H1 (cell line): ENCODE data around the gene CIAO2B. TPM values are rescaled to one million over a fixed set of nuclear protein-coding genes. Genes with fewer than 3 reads are reported as not detected.

Experiments
- CTCF ChIA-PET: fragments of 300-600 bp; sonication (Branson Sonifier 250); formaldehyde crosslinking; loops from one replicate; lab custom pipeline; 2021; ENCODE audit not compliant: partially characterized antibody; lab: Charles Lee
- POLR2A ChIA-PET: fragments of 300-600 bp; sonication (Branson Sonifier 250); formaldehyde crosslinking; loops from one replicate; lab custom pipeline; 2021; ENCODE audit warnings: inconsistent platforms; ENCODE audit not compliant: partially characterized antibody; lab: Charles Lee
- DNase-seq, 2 experiments: peaks; one replicate each; pipeline versions ENCODE4 v3.0.0 to v3.0.0-alpha.2; 2010 to 2022; ENCODE audit warnings: low spot score in 2 of 2, low read depth in 1 of 2, mixed read lengths in 1 of 2
- FAIRE-seq: peaks from 2 replicates; lab custom pipeline; 2011; peaks lifted over from hg19 to GRCh38; lab: Jason Lieb, UNC
- H2AFZ ChIP-seq: 2 replicates; pipeline ENCODE4 v1.8.1; 2012; ENCODE audit warnings: low read length, inconsistent platforms
- H2AK5ac ChIP-seq: 2 replicates; pipeline ENCODE4 v1.6.1; 2013; ENCODE audit warnings: low read depth, low read length
- H2BK120ac ChIP-seq: replicated peaks from 2 replicates; pipeline ENCODE3; 2013; ENCODE audit warnings: low read depth, low read length, inconsistent platforms
- H2BK12ac ChIP-seq: 2 replicates; pipeline ENCODE4 v1.6.1; 2013; ENCODE audit warnings: low read depth, low read length
- H2BK15ac ChIP-seq: 2 replicates; pipeline ENCODE4 v1.6.1; 2013; ENCODE audit warnings: low read length
- H2BK20ac ChIP-seq: 2 replicates; pipeline ENCODE4 v1.6.1; 2013; ENCODE audit warnings: low read length
- H2BK5ac ChIP-seq: 2 replicates; pipeline ENCODE4 v1.6.1; 2013; ENCODE audit warnings: low read depth, low read length
- H3K14ac ChIP-seq: 2 replicates; pipeline ENCODE4 v1.6.1; 2013; ENCODE audit warnings: inconsistent platforms; ENCODE audit not compliant: insufficient read length
- H3K18ac ChIP-seq: 2 replicates; pipeline ENCODE4 v1.6.1; 2013; ENCODE audit warnings: low read length; ENCODE audit errors: extremely low read depth
- H3K23ac ChIP-seq: 2 replicates; pipeline ENCODE4 v1.6.1; 2013; ENCODE audit warnings: inconsistent platforms; ENCODE audit not compliant: insufficient read length
- H3K23me2 ChIP-seq: 2 replicates; pipeline ENCODE4 v1.6.1; 2013; ENCODE audit warnings: low read depth, low read length
- H3K27ac ChIP-seq: 2 replicates; pipeline ENCODE4 v1.6.1; 2011; ENCODE audit warnings: low read depth, low read length, inconsistent platforms
- H3K27me3 ChIP-seq, 4 experiments: replicated peaks in 1 of 4; 1 replicate in 1 of 4; 2 replicates in 3 of 4; pipeline versions ENCODE4 v1.6.1 to v1.8.1; 2011 to 2013; ENCODE audit warnings: low read length in 3 of 4, mild to moderate bottlenecking in 3 of 4, inconsistent platforms in 2 of 4, mixed read lengths in 2 of 4, moderate library complexity in 1 of 4; ENCODE audit not compliant: control insufficient read depth in 3 of 4, insufficient read depth in 3 of 4; ENCODE audit errors: extremely low read depth in 1 of 4
- H3K36me3 ChIP-seq, 4 experiments: 2 replicates each; pipeline versions ENCODE4 v1.6.1 to v1.8.1; 2011 to 2013; ENCODE audit warnings: mild to moderate bottlenecking in 4 of 4, low read length in 3 of 4, moderate library complexity in 2 of 4, control low read depth in 1 of 4, inconsistent platforms in 1 of 4; ENCODE audit not compliant: insufficient read depth in 4 of 4, control insufficient read depth in 2 of 4
- H3K4ac ChIP-seq: replicated peaks from 2 replicates; pipeline ENCODE3; 2013; ENCODE audit warnings: low read length, low read depth, mixed read lengths, inconsistent platforms; ENCODE audit not compliant: insufficient read length
- H3K4me1 ChIP-seq, 4 experiments: replicated peaks in 1 of 4; 1 replicate in 1 of 4; 2 replicates in 3 of 4; pipeline versions ENCODE4 v1.6.1 to v1.8.1; 2011 to 2013; ENCODE audit warnings: low read length in 3 of 4, inconsistent platforms in 2 of 4, mixed read lengths in 1 of 4; ENCODE audit not compliant: insufficient read depth in 4 of 4, control insufficient read depth in 3 of 4
- H3K4me2 ChIP-seq, 2 experiments: 2 replicates each; pipeline versions ENCODE4 v1.6.1 to v1.8.1; 2011 to 2013; ENCODE audit warnings: low read depth in 2 of 2, low read length in 2 of 2, control low read depth in 1 of 2, inconsistent platforms in 1 of 2, mild to moderate bottlenecking in 1 of 2; ENCODE audit not compliant: insufficient read depth in 1 of 2
- H3K4me3 ChIP-seq, 4 experiments: fragments of 200-600, 300-600 bp in 1 of 4; sonication (generic), shearing (Covaris generic), sonication (Bioruptor Twin) in 1 of 4; 2 replicates each; pipeline versions ENCODE4 v1.5.1 to v1.8.1; 2011 to 2016; ENCODE audit warnings: low read length in 4 of 4, low read depth in 3 of 4, control low read depth in 2 of 4, inconsistent platforms in 2 of 4, mild to moderate bottlenecking in 2 of 4, mixed read lengths in 1 of 4, moderate library complexity in 1 of 4; ENCODE audit not compliant: insufficient read depth in 2 of 4; ENCODE audit errors: extremely low read depth in 1 of 4
- H3K56ac ChIP-seq: replicated peaks from 2 replicates; pipeline ENCODE3; 2013; ENCODE audit warnings: low read depth, mild to moderate bottlenecking, mixed read lengths, low read length, inconsistent platforms; ENCODE audit not compliant: insufficient read length
- H3K79me1 ChIP-seq: 2 replicates; pipeline ENCODE4 v1.6.1; 2013; ENCODE audit warnings: low read depth, low read length, control low read depth
- H3K79me2 ChIP-seq, 2 experiments: 2 replicates each; pipeline versions ENCODE4 v1.6.1 to v1.8.1; 2012 to 2013; ENCODE audit warnings: low read length in 2 of 2, mild to moderate bottlenecking in 2 of 2, inconsistent platforms in 1 of 2; ENCODE audit not compliant: insufficient read depth in 2 of 2, control insufficient read depth in 1 of 2
- H3K9ac ChIP-seq, 4 experiments: replicated peaks in 1 of 4; 1 replicate in 1 of 4; 2 replicates in 3 of 4; pipeline versions ENCODE4 v1.6.1 to v1.8.1; 2011 to 2013; ENCODE audit warnings: low read depth in 3 of 4, low read length in 3 of 4, control low read depth in 2 of 4, mild to moderate bottlenecking in 2 of 4, moderate library complexity in 2 of 4, inconsistent platforms in 1 of 4; ENCODE audit errors: extremely low read depth in 1 of 4
- H3K9me3 ChIP-seq, 2 experiments: 2 replicates each; pipeline versions ENCODE4 v1.6.1 to v1.8.1; 2012 to 2013; ENCODE audit warnings: mild to moderate bottlenecking in 2 of 2, moderate library complexity in 2 of 2, control low read depth in 1 of 2, inconsistent platforms in 1 of 2, low read depth in 1 of 2, low read length in 1 of 2, mixed read lengths in 1 of 2; ENCODE audit not compliant: insufficient read depth in 2 of 2
- H4K20me1 ChIP-seq, 2 experiments: replicated peaks in 1 of 2; 2 replicates each; pipeline versions ENCODE3 to v1.8.1; 2011 to 2013; ENCODE audit warnings: inconsistent platforms in 2 of 2, low read length in 2 of 2, mild to moderate bottlenecking in 1 of 2; ENCODE audit not compliant: insufficient read depth in 2 of 2, control insufficient read depth in 1 of 2
- H4K5ac ChIP-seq: 2 replicates; pipeline ENCODE4 v1.6.1; 2013; ENCODE audit warnings: low read length, low read depth, mixed read lengths, inconsistent platforms; ENCODE audit not compliant: insufficient read length
- H4K8ac ChIP-seq: 2 replicates; pipeline ENCODE4 v1.8.0; 2013; ENCODE audit warnings: mild to moderate bottlenecking, moderate library complexity, low read length, inconsistent platforms; ENCODE audit not compliant: insufficient read depth; ENCODE audit errors: extremely low read depth
- H4K91ac ChIP-seq: replicated peaks from 2 replicates; pipeline ENCODE3; 2013; ENCODE audit warnings: low read length, mixed read lengths, inconsistent platforms; ENCODE audit not compliant: insufficient read length
- BCL11A ChIP-seq, 2 experiments: IDR thresholded peaks; one replicate each; pipeline ENCODE4 v1.6.1; 2011; ENCODE audit warnings: low read depth in 2 of 2, low read length in 2 of 2, mild to moderate bottlenecking in 2 of 2
- CREB1 ChIP-seq: IDR thresholded peaks from 2 replicates; pipeline ENCODE4 v1.6.1; 2012; ENCODE audit warnings: inconsistent platforms
- EGR1 ChIP-seq: IDR thresholded peaks from 2 replicates; pipeline ENCODE4 v1.6.1; 2011; ENCODE audit warnings: low read depth, low read length, borderline replicate concordance
- EP300 ChIP-seq, 2 experiments: IDR thresholded peaks; 1 replicate in 1 of 2; 2 replicates in 1 of 2; pipeline ENCODE4 v1.6.1; 2011 to 2012; ENCODE audit warnings: low read depth in 2 of 2, low read length in 2 of 2, mild to moderate bottlenecking in 2 of 2, borderline replicate concordance in 1 of 2, inconsistent platforms in 1 of 2, moderate library complexity in 1 of 2
- KDM4A ChIP-seq: IDR thresholded peaks from one replicate; pipeline ENCODE4 v1.7.1; 2012; ENCODE audit warnings: low read depth, mild to moderate bottlenecking, moderate library complexity, low read length, inconsistent platforms; ENCODE audit not compliant: severe bottlenecking
- RAD21 ChIP-seq, 2 experiments: IDR thresholded peaks in 1 of 2; conservative IDR thresholded peaks in 1 of 2; 2 replicates each; pipeline ENCODE4 v1.6.1; 2011; ENCODE audit warnings: low read depth in 2 of 2, low read length in 2 of 2, improper control_type of control experiment in 1 of 2, inconsistent platforms in 1 of 2, mild to moderate bottlenecking in 1 of 2, moderate library complexity in 1 of 2
- SIRT6 ChIP-seq: IDR thresholded peaks from one replicate; pipeline ENCODE4 v1.7.1; 2012; ENCODE audit warnings: low read length, inconsistent platforms
- SIX5 ChIP-seq: IDR thresholded peaks from 2 replicates; pipeline ENCODE4 v1.6.1; 2011; ENCODE audit warnings: mild to moderate bottlenecking, low read depth, low read length
- TCF12 ChIP-seq: IDR thresholded peaks from 2 replicates; pipeline ENCODE4 v1.6.1; 2011; ENCODE audit warnings: low read depth, mild to moderate bottlenecking, low read length
- WGBS, 2 experiments: shearing (Covaris generic) in 1 of 2; methylation state at CpG; one replicate each; pipeline versions ENCODE4 v1.1.6 to v1.1.7; 2013 to 2015; ENCODE audit warnings: low lambda C conversion rate in 2 of 2, mixed read lengths in 2 of 2, inconsistent platforms in 1 of 2, low coverage in 1 of 2, missing lambda C conversion rate in 1 of 2; ENCODE audit not compliant: insufficient replicate concordance in 2 of 2, insufficient coverage in 1 of 2, insufficient read length in 1 of 2; ENCODE audit errors: extremely low coverage in 1 of 2, missing lambda C conversion rate in 1 of 2; 5-methylcytosine and 5-hydroxymethylcytosine counted together
- polyA plus RNA-seq, 7 experiments: library from polyadenylated mRNA; depleted of rRNA in 3 of 7; stranded (reverse) in 5 of 7; unstranded in 2 of 7; fragments of >200 nt in 5 of 7; fragments of 200-250 nt in 2 of 7; gene quantifications; 1 replicate in 5 of 7; 2 replicates in 1 of 7; 4 replicates in 1 of 7; pipeline versions ENCODE4 v1.2.1 to v1.2.3, GENCODE V29; 2011 to 2013; ENCODE audit warnings: missing spikeins in 2 of 7, mixed read lengths in 2 of 7
- total RNA-seq: library from RNA; stranded (reverse); fragmentation: NEBNext Ultra II Directional; extraction: Animal tissue kit (Norgen Biotek cat#: 25700); gene quantifications from 2 replicates; pipeline ENCODE4 v1.2.1, GENCODE V29; 2021

Gene CIAO2B
- total and polyA plus RNA-seq, 2 of the 8 experiments (the other 6 are each of a cell fraction or from before 2014, with no cell fraction given) = 65.6 to 248 TPM

DNA sequence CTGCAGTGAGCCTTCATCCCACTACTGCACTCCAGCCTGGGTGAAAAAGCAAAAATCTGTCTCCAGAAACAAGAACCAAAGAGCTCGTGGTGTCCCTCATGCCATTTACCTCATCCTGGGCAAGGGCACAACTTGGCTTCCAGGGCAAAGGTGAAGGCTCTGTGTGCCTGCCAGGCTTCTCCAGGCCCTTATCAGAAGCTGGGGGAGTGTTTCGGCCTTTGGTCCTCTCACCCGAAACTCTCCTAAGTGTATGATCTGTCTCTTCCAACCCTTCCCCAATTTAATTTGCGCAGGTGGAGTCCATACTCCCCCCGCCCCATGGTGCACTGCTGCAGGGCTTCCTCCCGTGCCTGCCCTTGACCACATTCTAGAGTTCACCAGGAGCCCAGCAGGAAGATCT, 2.3 kb upstream of the CIAO2B start:
- H3K14ac ChIP-seq = no peak overlapping the region
- H2BK12ac ChIP-seq = no peak overlapping the region
- H2BK5ac ChIP-seq = no peak overlapping the region
- FAIRE-seq (no peak), DNase-seq (no peak)
- H3K56ac ChIP-seq = no peak overlapping the region
- no peak overlapping the region for H3K23ac ChIP-seq
- H4K8ac ChIP-seq = no peak overlapping the region
- peaks cover 2 to 8% (median 4%) of the 10 kb centered on the region in 4 experiments; a peak in 5 of 8 replicates for H3K36me3 ChIP-seq
- H2AK5ac ChIP-seq = no peak overlapping the region
- H3K27me3 ChIP-seq = peaks cover 0 to 9% (median 6%) of the 10 kb centered on the region in 4 experiments; a peak in 4 of 7 replicates
- H2BK120ac ChIP-seq = no peak overlapping the region
- H4K5ac ChIP-seq = no peak overlapping the region
- peaks cover 0 to 9% (median 5%) of the 10 kb centered on the region in 4 experiments; a peak in 4 of 7 replicates for H3K4me1 ChIP-seq
- TF ChIP-seq EGR1 = no peak
- TF ChIP-seq KDM4A = no peak
- TF ChIP-seq SIX5 = no peak
- TF ChIP-seq SIRT6 = no peak
- TF ChIP-seq TCF12 = no peak
- no peak for TF ChIP-seq EP300 (IDR thresholded peaks at IDR 0.05; ENCODE audit: borderline replicate concordance in 1 of 2, low read depth in 2 of 2, low read length in 2 of 2)
- no peak for TF ChIP-seq RAD21 (IDR thresholded peaks at IDR 0.05 in 1 of 2, conservative IDR thresholded peaks at IDR 0.05 in 1 of 2; ENCODE audit: low read depth in 2 of 2, low read length in 2 of 2)
- no peak for TF ChIP-seq CREB1
- TF ChIP-seq BCL11A (IDR thresholded peaks at IDR 0.05; ENCODE audit: low read depth in 2 of 2, low read length in 2 of 2) = no peak
- TF ChIP-seq, all 59 proteins: peak for 0
- H4K20me1 ChIP-seq = peaks cover 2 to 9% of the 10 kb centered on the region in 2 experiments
- no peak overlapping the region for H3K27ac ChIP-seq
- ChIA-PET CTCF (interaction anchor here (1.0 to 3.2 kb wide), 3 partner anchors 9 to 44 kb away, joined by 3 to 10 read pairs (median 3); no protein-coding TSS in a partner anchor), POLR2A (interaction anchor here (0.6 to 1.6 kb wide), 3 partner anchors 9 to 54 kb away, joined by 3 read pairs; no protein-coding TSS in a partner anchor)
- H2BK15ac ChIP-seq = no peak overlapping the region
- no peak overlapping the region for H2BK20ac ChIP-seq
- H3K79me2 ChIP-seq = no peaks in the 10 kb centered on the region; a peak in 1 of 4 replicates
- no peak overlapping the region for H3K4me3 ChIP-seq
- H3K79me1 ChIP-seq = peaks cover 2% of the 10 kb centered on the region; the same call in 1 of the 2 replicates
- no peak overlapping the region; a peak in 1 of 4 replicates for H3K4me2 ChIP-seq
- no peak overlapping the region for H2AFZ ChIP-seq
- no peak overlapping the region for H3K18ac ChIP-seq
- WGBS, 2 experiments = 98% methylated on average over 5 of the region's 6 CpGs; no CpG with 5 or more reads in 1 of the 2 experiments
- H4K91ac ChIP-seq = no peak overlapping the region
- no peak overlapping the region for H3K4ac ChIP-seq
- no peak overlapping the region for H3K9ac ChIP-seq
- no peaks in the 10 kb centered on the region for H3K9me3 ChIP-seq
- peaks cover 15% of the 10 kb centered on the region; the same call in 1 of the 2 replicates for H3K23me2 ChIP-seq
